LHCN-M2 (cell line): ENCODE measurements around the gene RLN1. TPM values are rescaled to one million over a fixed set of nuclear protein-coding genes. Genes with fewer than 3 reads are reported as not detected.
"Not testable (repeated sequence)": the region's sequence is repeated elsewhere in the genome, so short reads cannot be mapped to it uniquely, and the experiment has no call there.

ENCODE experiments used
- DNase-seq: peaks from one replicate; pipeline ENCODE4 v3.0.0-alpha.2; 2012; ENCODE audit warnings: low read depth
- polyA plus RNA-seq: library from polyadenylated mRNA; unstranded; fragments of >200 nt; gene quantifications from one replicate; pipeline ENCODE4 v1.2.1, GENCODE V29; 2012; ENCODE audit warnings: missing spikeins
- total RNA-seq: library from RNA; depleted of rRNA; stranded (reverse); fragments of >200 nt; gene quantifications from 2 replicates; pipeline ENCODE4 v1.2.3, GENCODE V29; 2014; rRNA removed

RLN1 gene
- not detected in 2 replicates for total RNA-seq
- polyA plus RNA-seq: not detected

- DNase-seq: not testable (repeated sequence)
Measured at GRCh38 chr9:5338992-5339981, at the start of gene RLN1. TSS of gene RLN1 (minus strand) at chr9:5339876. CDS start at chr9:5339746, 130 bp downstream.

- DNase-seq: peak; percentile 91
Measured at GRCh38 chr9:5389109-5389732, 49.5 kb upstream of the RLN1 start.

- DNase-seq: peak; percentile 69
Measured at GRCh38 chr9:5388026-5388819, 48.5 kb upstream of the RLN1 start.

GRCh38 chr9:5384436-5384835 lies 44.8 kb upstream of the RLN1 start:
- no peak for DNase-seq

- DNase-seq: no peak
Measured at GRCh38 chr9:5382479-5382878, 42.8 kb upstream of the RLN1 start.

- DNase-seq: peak; percentile 8
Measured at GRCh38 chr9:5375790-5376477, 36.3 kb upstream of the RLN1 start.

- DNase-seq: no peak
Measured at GRCh38 chr9:5375091-5375490, 35.4 kb upstream of the RLN1 start.

- peak; percentile 32 for DNase-seq
Measured at GRCh38 chr9:5364294-5365024, 24.8 kb upstream of the RLN1 start.

GRCh38 chr9:5361326-5362010 lies 21.8 kb upstream of the RLN1 start:
- peak; percentile 40 for DNase-seq

- no peak for DNase-seq
Measured at GRCh38 chr9:5360341-5360740, 20.7 kb upstream of the RLN1 start.

GRCh38 chr9:5357431-5358105 lies 17.9 kb upstream of the RLN1 start:
- DNase-seq: peak; percentile 19

- DNase-seq: no peak
Measured at GRCh38 chr9:5355817-5356216, 16.1 kb upstream of the RLN1 start.

- DNase-seq: no peak
Measured at GRCh38 chr9:5355226-5355625, 15.6 kb upstream of the RLN1 start.

- DNase-seq: no peak
Measured at GRCh38 chr9:5354184-5354583, 14.5 kb upstream of the RLN1 start.

- DNase-seq: no peak
Measured at GRCh38 chr9:5352637-5353248, 13.1 kb upstream of the RLN1 start.

GRCh38 chr9:5336688-5337087 lies 3.0 kb downstream of the RLN1 start:
- no peak for DNase-seq

GRCh38 chr9:5331276-5331675 lies 8.4 kb downstream of the RLN1 start:
- not testable (repeated sequence) for DNase-seq

- DNase-seq: no peak
Measured at GRCh38 chr9:5326893-5327548, 12.7 kb downstream of the RLN1 start.
